Endodermal cell (in vitro differentiated cells): ENCODE measurements around the gene C4orf36. TPM values are rescaled to one million over a fixed set of nuclear protein-coding genes. Genes with fewer than 3 reads are reported as not detected.

ENCODE experiments used
- DNase-seq: peaks from one replicate; pipeline ENCODE4 v3.0.0-alpha.2; 2017
- H3K27ac ChIP-seq: 2 replicates; pipeline ENCODE4 v1.5.1; 2013; ENCODE audit warnings: mild to moderate bottlenecking, low read depth, low read length, moderate library complexity
- H3K27me3 ChIP-seq: 2 replicates; pipeline ENCODE4 v1.6.1; 2013; ENCODE audit warnings: mild to moderate bottlenecking, low read length, moderate library complexity; ENCODE audit not compliant: insufficient read depth, control insufficient read depth, poor library complexity, severe bottlenecking
- H3K36me3 ChIP-seq: 2 replicates; pipeline ENCODE4 v1.7.0; 2013; ENCODE audit warnings: mild to moderate bottlenecking, low read length, moderate library complexity; ENCODE audit not compliant: control insufficient read depth, insufficient read depth
- H3K4me1 ChIP-seq: one replicate; pipeline ENCODE4 v1.7.0; 2013; ENCODE audit warnings: low read length; ENCODE audit not compliant: control insufficient read depth, insufficient read depth
- H3K4me3 ChIP-seq: 2 replicates; pipeline ENCODE4 v1.5.1; 2013; ENCODE audit warnings: mild to moderate bottlenecking, low read length, moderate library complexity
- H3K9ac ChIP-seq: 2 replicates; pipeline ENCODE4 v1.6.1; 2013; ENCODE audit warnings: mild to moderate bottlenecking, low read length, moderate library complexity; ENCODE audit not compliant: poor library complexity, severe bottlenecking; ENCODE audit errors: extremely low read depth
- H3K9me3 ChIP-seq: 2 replicates; pipeline ENCODE4 v1.6.1; 2013; ENCODE audit warnings: mild to moderate bottlenecking, low read length, moderate library complexity; ENCODE audit not compliant: control insufficient read depth
- H3K27ac Mint-ChIP-seq: 2 replicates; pipeline ENCODE4 v1.8.0; 2020; ENCODE audit warnings: mixed read lengths
- H3K27me3 Mint-ChIP-seq: 2 replicates; pipeline ENCODE4 v1.8.0; 2021; ENCODE audit warnings: mild to moderate bottlenecking, mixed read lengths; ENCODE audit not compliant: insufficient read depth
- H3K36me3 Mint-ChIP-seq: 2 replicates; pipeline ENCODE4 v1.8.0; 2020; ENCODE audit warnings: low read depth, mixed read lengths
- H3K4me1 Mint-ChIP-seq: 2 replicates; pipeline ENCODE4 v1.8.0; 2020; ENCODE audit warnings: mixed read lengths
- H3K4me3 Mint-ChIP-seq: 2 replicates; pipeline ENCODE4 v1.8.0; 2020; ENCODE audit warnings: mild to moderate bottlenecking, moderate library complexity, mixed read lengths
- H3K9me3 Mint-ChIP-seq: 2 replicates; pipeline ENCODE4 v1.8.0; 2020; ENCODE audit warnings: mild to moderate bottlenecking, mixed read lengths
- CTCF ChIP-seq: fragments of 200-600 bp; sonication (generic); conservative IDR thresholded peaks from 2 replicates; pipeline ENCODE4 v1.5.0; 2021; ENCODE audit warnings: antibody characterized with exemption, mild to moderate bottlenecking
- WGBS, 2 experiments: methylation state at CpG; one replicate each; pipeline versions ENCODE4 v1.1.5 to v1.1.7; 2013; ENCODE audit warnings: missing lambda C conversion rate in 2 of 2, mixed read lengths in 1 of 2; ENCODE audit not compliant: insufficient coverage in 1 of 2, insufficient read length in 1 of 2; 5-methylcytosine and 5-hydroxymethylcytosine counted together
- long read RNA-seq, 4 experiments: library from polyadenylated mRNA in 2 of 4; library from RNA in 1 of 4; library from capped mRNA in 1 of 4; stranded (forward) in 3 of 4; unstranded in 1 of 4; transcript quantifications; one replicate each; pipeline ENCODE4 v2.0.0, GENCODE V29; 2020 to 2021; ENCODE audit warnings: inconsistent platforms in 1 of 4
- polyA plus RNA-seq, 2 experiments: library from polyadenylated mRNA; stranded (reverse); fragments of 50-300 nt; gene quantifications; one replicate each; pipeline ENCODE4 v1.2.3, GENCODE V29; 2013
- total RNA-seq, 2 donors: library from RNA; stranded (reverse); fragmentation: NEBNext Ultra II Directional in 1 of 2; extraction: Animal tissue kit (Norgen Biotek cat#: 25700) in 1 of 2; gene quantifications; 2 replicates in 1 of 2; 3 replicates in 1 of 2; pipeline ENCODE4 v1.2.1, GENCODE V29; 2021

Gene C4orf36
- total RNA-seq = 1 to 10 TPM; 2.2 to 3.7 TPM
- 2.2 TPM for polyA plus RNA-seq (2013, experiment 1 of 2)
- 2.2 TPM for polyA plus RNA-seq (2013, experiment 2 of 2)
- long read RNA-seq, experiment 1, partial matches to known transcripts = 0 of 1 reads
- long read RNA-seq, experiment 1, other reads (novel, unspliced or antisense) = 1 of 1 reads
- long read RNA-seq, experiment 2, partial matches to known transcripts = 0 of 2 reads
- long read RNA-seq, experiment 2, other reads (novel, unspliced or antisense) = 1 of 2 reads
- long read RNA-seq, experiment 3, partial matches to known transcripts = 1 of 2 reads
- long read RNA-seq, experiment 3, other reads (novel, unspliced or antisense) = 1 of 2 reads
- long read RNA-seq, experiment 4, partial matches to known transcripts = 0 of 2 reads
- long read RNA-seq, experiment 4, other reads (novel, unspliced or antisense) = 2 of 2 reads

GRCh38 chr4:86891762-86892635, at the start of gene C4orf36:
TSS of gene C4orf36 (minus strand) at chr4:86892422. CDS start at chr4:86891520, 902 bp downstream.
- no peak for TF ChIP-seq CTCF
- Mint-ChIP-seq H3K27ac (peak within 1 kb of the TSS; percentile 95), H3K4me3 (peak within 1 kb of the TSS; percentile 74), H3K4me1 (peaks cover 8% of the 10 kb centered on the region), H3K9me3 (no peaks in the 10 kb centered on the region), H3K36me3 (peaks cover 4% of the 10 kb centered on the region), H3K27me3 (peaks cover 11% of the 10 kb centered on the region)
- Histone ChIP-seq H3K36me3 (no peaks in the 10 kb centered on the region), H3K4me1 (no peaks in the 10 kb centered on the region), H3K4me3 (peak within 1 kb of the TSS; percentile 85), H3K9me3 (no peaks in the 10 kb centered on the region), H3K27ac (peak within 1 kb of the TSS; percentile 74), H3K27me3 (peaks cover 7% of the 10 kb centered on the region), H3K9ac (peak within 1 kb of the TSS; percentile 82)
- peak; percentile 94 for DNase-seq
- WGBS, 2 experiments = 1 to 2% methylated on average over 24 to 84 of the region's 84 CpGs

- WGBS, 2 experiments = 94 to 97% methylated on average over 13 to 15 of the region's 15 CpGs
- Mint-ChIP-seq H3K27ac (peak overlapping the region; percentile 74), H3K4me1 (peaks cover 45% of the 10 kb centered on the region), H3K9me3 (no peaks in the 10 kb centered on the region), H3K27me3 (no peaks in the 10 kb centered on the region), H3K36me3 (peaks cover 8% of the 10 kb centered on the region), H3K4me3 (no peak overlapping the region)
- peak; percentile 30 for DNase-seq
- Histone ChIP-seq H3K27me3 (no peaks in the 10 kb centered on the region), H3K4me1 (no peaks in the 10 kb centered on the region), H3K36me3 (no peaks in the 10 kb centered on the region), H3K9me3 (no peaks in the 10 kb centered on the region), H3K4me3 (no peak overlapping the region), H3K27ac (no peak overlapping the region), H3K9ac (no peak overlapping the region)
- no peak for TF ChIP-seq CTCF
Measured at GRCh38 chr4:86940920-86941460, 48.8 kb upstream of the C4orf36 start.
